GM18505 (cell line): ENCODE results near the gene LMX1B.
"Not testable (repeated sequence)": the region's sequence is repeated elsewhere in the genome, so short reads cannot be mapped to it uniquely, and the experiment has no call there.

Source experiments
- ATAC-seq: cut with Tn5 transposase; IDR thresholded peaks from one replicate; pipeline ENCODE4 v1.9.1; 2021; ENCODE audit not compliant: unreplicated experiment
- POLR2A ChIP-seq: IDR thresholded peaks from 4 replicates; pipeline ENCODE4 v1.6.1; 2011; ENCODE audit warnings: borderline replicate concordance; ENCODE audit not compliant: insufficient read depth, insufficient read length; ENCODE audit errors: extremely low read depth

The LMX1B gene

DNA sequence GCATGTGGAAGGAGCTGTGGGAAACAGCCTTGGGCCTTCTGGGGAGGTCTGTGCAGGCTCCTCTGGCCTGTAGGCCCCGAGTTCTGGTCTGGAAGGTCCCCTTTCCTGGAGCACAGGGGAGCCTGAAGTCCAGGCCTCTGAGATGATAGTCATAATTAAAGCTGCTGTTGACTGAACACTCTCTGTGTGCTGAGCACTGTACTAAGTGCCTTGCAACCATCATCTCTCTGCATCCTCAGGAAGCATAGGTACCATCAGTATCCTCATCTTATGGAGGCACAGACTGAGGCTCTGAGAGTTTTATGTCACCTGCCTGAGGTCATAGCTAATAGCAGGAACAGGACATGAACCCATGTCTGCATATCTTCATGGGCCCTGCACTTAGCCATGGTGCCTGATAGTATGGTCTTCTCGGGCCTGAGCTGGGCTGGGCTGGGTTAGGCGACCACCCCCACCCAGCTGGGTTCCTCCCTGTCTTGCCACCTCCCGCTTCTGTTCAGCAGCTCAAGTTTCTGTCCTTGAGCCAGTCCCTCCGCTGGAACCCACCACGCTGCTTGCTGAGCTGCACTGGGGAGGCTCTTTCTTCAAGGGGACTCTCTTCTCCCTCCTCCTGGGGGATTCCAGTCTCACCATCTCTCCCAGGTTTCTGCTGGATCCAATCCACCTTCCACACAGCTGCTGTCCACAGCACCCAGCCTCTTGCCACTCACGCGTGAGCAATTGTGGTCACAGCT, 27.6 kb downstream of the LMX1B start:
- TF ChIP-seq POLR2A, result no peak
- ATAC-seq, result no peak

- no peak for ATAC-seq
- no peak for TF ChIP-seq POLR2A
Observed at GRCh38 chr9:126642010-126642744, 28.4 kb downstream of the LMX1B start.

GRCh38 chr9:126642839-126643238, 29.1 kb downstream of the LMX1B start:
- no peak for TF ChIP-seq POLR2A
- ATAC-seq, result no peak

- no peak for ATAC-seq
- TF ChIP-seq POLR2A, result no peak
Observed at GRCh38 chr9:126643945-126644527, 30.3 kb downstream of the LMX1B start.

- no peak for ATAC-seq
- TF ChIP-seq POLR2A, result no peak
Observed at GRCh38 chr9:126646162-126646561, 32.4 kb downstream of the LMX1B start.

DNA sequence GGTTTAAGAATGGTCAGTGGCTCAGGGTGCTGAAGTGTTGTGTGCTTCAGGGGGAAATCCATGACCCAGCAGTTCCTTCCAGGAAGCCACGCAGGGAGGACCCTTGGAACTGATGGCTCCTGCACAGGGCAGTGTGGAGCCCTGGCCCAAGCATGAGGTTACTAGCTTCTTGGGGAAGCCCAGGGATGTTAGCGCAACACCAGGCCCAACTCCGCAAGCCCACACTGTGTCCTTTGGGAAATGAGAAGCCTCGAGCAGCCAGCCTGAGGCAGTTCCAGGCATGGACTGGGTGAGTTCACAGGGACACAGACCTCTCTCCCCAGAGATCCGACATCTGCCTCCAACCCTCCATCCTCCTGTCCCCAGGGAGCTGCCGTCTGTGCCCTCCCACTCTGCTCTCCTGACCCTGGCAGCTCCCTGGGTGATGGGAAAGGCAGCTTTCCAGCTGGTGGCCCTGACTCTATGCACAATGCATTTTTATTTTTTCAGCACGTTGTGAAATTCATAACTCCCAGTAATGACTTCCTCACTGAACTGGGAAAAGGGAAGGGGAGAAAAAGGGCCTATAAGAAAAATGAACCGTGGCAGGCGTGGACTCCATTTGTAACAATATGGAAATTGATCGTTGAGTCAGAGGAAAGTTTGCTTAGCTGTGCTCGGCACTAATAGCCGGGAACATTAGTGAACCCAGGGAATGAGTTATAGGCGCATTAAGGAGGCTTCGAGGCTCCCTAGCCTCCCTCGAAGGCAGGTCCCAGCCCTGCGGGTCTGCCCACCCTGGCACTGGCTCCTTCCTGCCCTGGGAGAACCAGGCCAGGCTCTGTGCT, 34.1 kb downstream of the LMX1B start:
- TF ChIP-seq POLR2A, result no peak
- no peak for ATAC-seq

DNA sequence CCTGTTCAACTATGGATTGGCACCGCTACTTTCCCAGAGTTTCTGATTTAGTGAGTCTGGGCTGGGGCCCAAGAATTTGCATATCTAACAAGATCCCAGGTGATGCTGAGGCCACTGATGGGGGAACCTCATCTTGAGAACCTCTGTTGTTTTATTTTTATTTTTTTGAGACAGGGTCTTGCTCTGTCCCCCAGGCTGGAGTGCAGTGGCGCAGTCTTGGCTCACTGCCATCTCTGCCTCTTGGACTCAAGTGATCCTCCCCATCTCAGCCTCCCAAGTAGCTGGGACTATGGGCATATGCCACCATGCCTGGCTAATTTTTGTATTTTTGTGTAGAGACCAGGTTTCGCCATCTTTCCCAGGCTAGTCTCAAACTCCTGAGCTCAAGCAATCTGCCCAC, 35.7 kb downstream of the LMX1B start:
- ATAC-seq, result no peak
- no peak for TF ChIP-seq POLR2A

- no peak for ATAC-seq
- TF ChIP-seq POLR2A, result no peak
Observed at GRCh38 chr9:126650404-126651341, 36.9 kb downstream of the LMX1B start.

DNA sequence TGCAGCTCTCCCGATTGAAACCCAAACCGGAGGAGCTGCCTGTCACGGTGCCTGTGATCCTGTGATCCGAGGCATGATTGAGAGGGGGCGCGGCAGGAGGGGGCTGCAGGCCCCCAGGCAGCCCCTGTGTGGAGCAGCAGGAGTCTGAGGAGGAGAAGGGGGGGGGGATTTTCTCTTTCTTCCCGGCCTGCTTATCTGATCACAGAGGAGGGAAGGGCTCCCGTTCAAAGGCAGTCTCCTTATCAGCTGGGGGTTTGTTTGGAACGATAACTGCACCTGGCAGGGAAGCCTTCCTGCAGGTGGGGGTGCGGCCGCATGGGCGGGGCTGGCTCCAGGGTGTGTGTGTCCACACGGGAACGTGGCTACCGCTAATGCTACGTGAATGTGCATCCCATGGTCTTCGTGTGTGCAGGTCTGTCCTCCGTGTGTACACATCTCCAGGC, 38.4 kb downstream of the LMX1B start:
- TF ChIP-seq POLR2A, result no peak
- ATAC-seq, result no peak

- no peak for TF ChIP-seq POLR2A
- ATAC-seq, result no peak
Observed at GRCh38 chr9:126654124-126654523, 40.4 kb downstream of the LMX1B start.

DNA sequence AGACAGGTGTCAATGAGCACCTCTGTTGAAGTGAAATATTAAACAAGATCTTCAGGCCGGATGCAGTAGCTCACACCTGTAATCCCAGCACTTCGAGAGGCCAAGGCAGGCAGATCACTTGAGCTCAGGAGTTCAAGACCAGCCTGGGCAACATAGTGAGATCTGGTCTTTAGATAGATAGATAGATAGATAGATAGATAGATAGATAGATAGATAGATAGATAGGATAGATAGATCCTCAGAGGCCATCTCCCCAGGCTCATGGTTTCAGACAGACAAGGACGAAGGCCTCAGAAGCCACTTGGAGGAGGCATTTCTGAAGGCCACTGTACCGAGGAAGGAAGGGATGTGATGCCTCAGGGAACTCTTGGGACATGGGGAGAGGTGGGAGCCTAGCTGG, 42.5 kb downstream of the LMX1B start:
- not testable (repeated sequence) for ATAC-seq

DNA sequence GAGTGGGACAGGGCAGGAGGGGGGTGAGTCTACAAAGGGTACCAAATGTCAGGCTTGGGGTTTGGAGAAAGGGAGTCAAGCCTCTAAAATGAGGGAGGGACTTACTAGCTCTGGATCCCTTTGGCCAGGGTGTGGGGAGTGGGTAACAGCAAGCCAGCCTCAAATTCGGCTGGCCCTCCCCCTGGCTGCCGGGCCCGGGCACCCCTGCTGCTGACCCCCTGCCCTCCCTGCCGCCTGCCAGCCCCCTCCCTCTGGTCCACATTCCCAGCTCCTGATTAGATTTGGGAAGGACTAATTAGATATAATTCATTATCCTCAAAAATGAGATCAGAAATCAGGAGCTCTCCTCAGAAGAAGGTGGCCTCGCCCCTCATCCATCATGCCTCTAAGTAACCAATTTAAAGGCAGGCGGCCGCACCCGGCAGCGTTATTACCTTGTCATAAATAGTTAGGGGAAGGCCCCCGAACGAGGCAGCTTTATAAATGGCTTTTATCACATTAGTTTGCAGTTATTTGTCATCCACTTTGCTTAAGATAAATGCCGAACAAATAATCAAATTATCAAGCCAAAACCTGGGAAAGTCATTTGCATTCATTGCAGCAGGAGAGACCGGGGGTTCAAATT, 44.6 kb downstream of the LMX1B start:
- no peak for TF ChIP-seq POLR2A
- ATAC-seq, result no peak
